Measurements from ENCODE around the gene MGLL. TPM values are rescaled to one million over a fixed set of nuclear protein-coding genes. Genes with fewer than 3 reads are reported as not detected.

MGLL gene
- total RNA-seq, 1 donor from 2014 or later: 82.2 TPM

GRCh38 chr3:127678315-127678599 is 144.1 kb downstream of the MGLL start:
- no peak overlapping the region for H3K4me3 ChIP-seq (ENCODE audit: low read depth, low read length)
- DNase-seq (ENCODE audit: low read depth): no peak
- TF ChIP-seq CTCF (conservative IDR thresholded peaks at IDR 0.05; ENCODE audit: low read depth, low read length): no peak

- no peak for DNase-seq (ENCODE audit: low read depth)
- TF ChIP-seq CTCF (conservative IDR thresholded peaks at IDR 0.05; ENCODE audit: low read depth, low read length): no peak
- H3K4me3 ChIP-seq (ENCODE audit: low read depth, low read length): no peak overlapping the region
Measured at GRCh38 chr3:127677541-127678314, 144.6 kb downstream of the MGLL start.

GRCh38 chr3:127676921-127677351 is 145.4 kb downstream of the MGLL start:
- TF ChIP-seq CTCF (conservative IDR thresholded peaks at IDR 0.05; ENCODE audit: low read depth, low read length): no peak
- no peak overlapping the region for H3K4me3 ChIP-seq (ENCODE audit: low read depth, low read length)
- DNase-seq (ENCODE audit: low read depth): no peak

GRCh38 chr3:127676456-127676855 is 145.9 kb downstream of the MGLL start:
- DNase-seq (ENCODE audit: low read depth): no peak
- H3K4me3 ChIP-seq (ENCODE audit: low read depth, low read length): no peak overlapping the region
- TF ChIP-seq CTCF (conservative IDR thresholded peaks at IDR 0.05; ENCODE audit: low read depth, low read length): no peak

- H3K4me3 ChIP-seq (ENCODE audit: low read depth, low read length): no peak overlapping the region
- TF ChIP-seq CTCF (conservative IDR thresholded peaks at IDR 0.05; ENCODE audit: low read depth, low read length): no peak
- DNase-seq (ENCODE audit: low read depth): no peak
Measured at GRCh38 chr3:127675651-127676391, 146.5 kb downstream of the MGLL start.

GRCh38 chr3:127674790-127675189 is 147.5 kb downstream of the MGLL start:
- TF ChIP-seq CTCF (conservative IDR thresholded peaks at IDR 0.05; ENCODE audit: low read depth, low read length): no peak
- H3K4me3 ChIP-seq (ENCODE audit: low read depth, low read length): no peak overlapping the region
- no peak for DNase-seq (ENCODE audit: low read depth)
